NCI-H1694 (cell line): ENCODE data around the gene CIDEB.
A peak's percentile ranks its signal among the peaks of the same experiment; 100 is the strongest.
"Not testable (repeated sequence)": the region's sequence is repeated elsewhere in the genome, so short reads cannot be mapped to it uniquely, and the experiment has no call there.

Source experiments
- DNase-seq: peaks from one replicate; lab custom pipeline; 2025; lab: John Stamatoyannopoulos, UW

CIDEB gene

DNA sequence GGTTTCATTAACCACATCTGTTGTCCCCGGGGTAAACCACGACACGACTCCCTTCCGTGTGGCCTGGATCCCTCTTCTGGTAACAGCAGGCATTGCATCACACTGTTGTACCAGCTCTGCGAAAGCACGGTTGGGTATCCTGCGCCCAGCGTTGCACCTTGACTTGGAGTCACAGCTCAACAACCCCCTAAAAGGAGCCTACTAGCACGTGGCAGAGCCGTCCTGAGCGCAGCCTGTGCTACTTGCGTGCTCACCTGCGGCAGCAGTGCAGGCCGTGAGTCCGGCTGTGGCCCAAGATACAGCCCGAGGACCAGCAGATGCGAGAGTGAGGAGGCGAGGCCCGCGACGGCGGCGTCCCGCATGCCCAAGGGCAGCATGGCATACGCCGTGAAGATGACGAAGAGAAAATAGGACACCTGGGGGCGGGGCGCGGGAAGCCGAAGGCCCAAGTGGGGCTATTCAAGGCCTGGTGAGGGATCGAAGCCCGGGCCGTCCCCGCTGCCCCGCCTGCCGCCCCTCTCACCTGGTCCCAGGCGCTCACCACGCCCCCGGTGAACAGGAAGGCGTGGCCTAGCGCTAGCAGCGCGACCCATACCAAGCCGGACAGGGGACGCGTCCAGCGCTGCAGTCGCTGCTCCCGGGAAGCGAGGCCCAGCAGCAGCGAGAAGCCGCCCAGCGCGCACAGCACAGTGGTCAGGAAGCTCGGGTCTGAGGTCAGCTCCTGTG lies 24.7 kb upstream of the CIDEB start:
- peak; percentile 71 for DNase-seq

- DNase-seq, result no peak
Measured at GRCh38 chr14:24331731-24332267, 24.0 kb upstream of the CIDEB start.

DNA sequence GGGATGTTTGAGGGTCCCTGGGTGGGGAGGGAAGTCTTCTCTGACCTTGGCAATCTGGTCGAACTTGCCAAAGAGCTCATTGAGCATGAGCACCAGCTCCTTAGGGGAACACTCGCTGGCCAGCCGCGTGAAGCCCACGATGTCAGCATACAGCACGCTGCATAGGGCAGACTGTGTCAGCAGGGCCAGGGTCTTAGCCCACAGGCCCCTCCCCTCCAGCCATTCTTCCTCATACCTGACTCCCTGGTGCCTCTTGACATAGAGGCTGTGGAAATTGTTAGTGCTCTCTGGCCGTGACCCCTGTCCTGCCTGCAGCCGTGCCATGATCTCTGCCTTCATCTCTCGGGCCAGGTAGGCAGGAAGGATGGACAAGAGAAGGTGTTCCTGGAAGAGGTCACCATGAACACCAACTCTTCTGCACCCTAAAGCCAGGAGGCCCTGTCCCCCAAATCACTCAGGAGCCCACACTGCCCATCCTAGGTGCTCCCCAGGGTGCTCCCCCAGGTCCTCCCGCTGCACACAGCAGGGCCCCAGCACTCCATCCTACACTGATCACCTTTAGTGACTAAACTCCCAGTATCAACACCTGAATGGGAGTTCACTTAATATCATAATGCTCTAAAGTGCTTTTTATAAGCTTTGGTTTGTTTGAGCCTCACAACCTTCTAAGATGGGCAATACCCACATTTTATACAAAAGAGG lies 23.3 kb upstream of the CIDEB start:
- no peak for DNase-seq

GRCh38 chr14:24329736-24330135 lies 22.0 kb upstream of the CIDEB start:
- no peak for DNase-seq

DNA sequence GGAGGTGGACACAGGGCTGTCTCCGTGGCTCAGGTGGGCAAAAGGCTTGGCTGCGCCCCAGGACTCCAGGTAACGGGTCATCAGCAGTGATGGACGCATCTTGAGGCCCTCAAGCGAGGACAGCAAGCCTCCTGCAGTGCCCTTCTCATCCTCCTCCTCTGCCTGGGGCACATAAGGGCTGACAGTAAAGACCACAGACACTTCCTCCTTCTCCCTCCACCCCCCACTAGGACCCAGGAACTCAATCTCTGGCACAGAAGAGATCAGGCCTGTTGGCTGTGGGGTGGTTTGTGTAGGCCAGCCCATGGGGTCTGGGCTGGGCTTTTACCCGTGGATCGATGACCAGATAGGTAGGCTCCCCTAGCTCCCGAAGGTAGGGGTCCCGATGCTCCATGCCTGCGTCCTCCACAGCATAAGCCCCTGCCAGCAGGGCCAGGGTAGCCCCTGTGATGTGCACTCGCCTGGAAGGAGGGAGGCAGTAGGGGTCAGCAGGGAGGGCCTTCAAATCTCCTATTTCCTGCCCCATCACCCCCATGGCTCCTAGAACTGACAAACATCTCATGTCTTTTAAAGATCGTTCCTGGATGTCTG lies 21.4 kb upstream of the CIDEB start:
- DNase-seq, result no peak

DNA sequence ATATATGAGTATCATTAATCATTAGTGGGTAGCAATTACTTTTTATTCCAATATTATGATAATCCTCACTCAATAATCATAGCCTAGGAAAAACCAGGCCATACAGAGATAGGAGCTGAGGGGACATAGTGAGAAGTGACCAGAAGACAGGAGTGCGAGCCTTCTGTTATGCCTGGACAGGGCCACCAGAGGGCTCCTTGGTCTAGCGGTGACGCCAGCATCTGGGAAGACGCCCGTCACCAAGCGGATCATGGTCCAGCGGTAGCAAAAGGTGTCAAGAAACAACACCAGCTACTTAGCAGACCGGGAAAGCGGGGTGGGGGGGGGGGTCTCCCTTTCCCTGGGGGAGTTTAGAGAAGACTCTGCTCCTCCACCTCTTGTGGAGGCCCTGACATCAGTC lies 20.1 kb upstream of the CIDEB start:
- not testable (repeated sequence) for DNase-seq

GRCh38 chr14:24327303-24327702 lies 19.5 kb upstream of the CIDEB start:
- no peak for DNase-seq

DNA sequence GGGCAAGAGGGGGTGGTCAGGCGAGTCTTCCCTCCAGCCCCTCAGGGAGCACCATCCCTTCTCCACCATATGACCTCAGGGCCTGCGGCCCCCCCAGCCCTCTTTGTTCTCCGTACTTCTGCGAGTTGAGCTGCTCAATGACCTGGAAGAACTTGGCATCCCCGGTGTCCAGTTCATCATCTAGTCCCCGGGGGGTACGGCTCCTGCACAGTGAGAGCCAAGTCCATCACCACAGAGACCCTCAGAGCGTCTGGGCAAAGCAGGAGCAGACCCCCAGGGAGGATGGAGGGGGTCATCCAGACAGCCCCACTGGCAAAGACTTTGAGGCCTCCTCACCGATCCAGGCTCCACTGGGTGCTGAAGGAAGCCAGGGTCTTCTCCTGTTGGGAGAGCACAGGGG lies 18.2 kb upstream of the CIDEB start:
- no peak for DNase-seq

- DNase-seq, result no peak
Measured at GRCh38 chr14:24325041-24325530, 17.3 kb upstream of the CIDEB start.

DNA sequence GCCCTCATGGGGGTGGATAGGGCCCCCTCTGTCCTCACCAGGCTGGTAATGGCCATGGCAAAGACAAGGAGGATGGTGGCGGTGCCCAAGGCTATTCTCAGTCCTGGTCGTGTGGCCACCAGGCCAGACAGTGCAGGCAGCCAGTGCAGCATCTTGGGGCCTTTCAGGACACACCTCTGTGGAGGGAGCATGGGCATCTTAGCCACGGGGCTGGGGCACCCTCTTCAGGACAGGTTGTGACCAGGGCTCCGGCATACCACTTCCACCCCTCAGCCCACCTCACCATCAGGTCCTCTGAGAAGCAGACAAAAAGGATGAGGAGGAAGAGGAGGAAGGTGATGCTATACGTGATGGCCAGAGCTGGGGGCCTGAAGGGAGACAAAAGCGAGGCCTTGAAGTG lies 16.2 kb upstream of the CIDEB start:
- DNase-seq, result no peak

DNA sequence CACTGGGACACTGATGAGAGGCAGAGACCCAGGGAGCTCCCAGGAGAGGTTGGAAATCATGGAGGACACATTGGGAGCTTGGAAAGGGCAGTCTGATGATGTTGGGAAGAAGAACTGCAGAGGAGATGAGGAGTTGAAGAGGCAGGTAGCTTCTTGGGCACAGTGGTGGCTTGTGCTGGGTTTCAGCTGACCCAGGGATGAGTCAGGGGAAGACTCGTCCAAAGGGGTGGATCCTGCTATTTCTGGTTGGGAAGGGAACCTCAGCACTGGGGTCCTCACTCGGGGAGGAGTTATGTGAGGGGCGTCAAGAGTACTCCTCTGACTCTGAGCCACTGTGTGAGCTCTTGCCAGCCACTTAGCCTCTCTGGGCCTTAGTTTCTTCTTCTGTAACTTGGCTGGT lies 15.6 kb upstream of the CIDEB start:
- DNase-seq, result no peak

- no peak for DNase-seq
Measured at GRCh38 chr14:24322672-24323071, 14.9 kb upstream of the CIDEB start.

- no peak for DNase-seq
Measured at GRCh38 chr14:24321212-24321975, 13.6 kb upstream of the CIDEB start.

DNA sequence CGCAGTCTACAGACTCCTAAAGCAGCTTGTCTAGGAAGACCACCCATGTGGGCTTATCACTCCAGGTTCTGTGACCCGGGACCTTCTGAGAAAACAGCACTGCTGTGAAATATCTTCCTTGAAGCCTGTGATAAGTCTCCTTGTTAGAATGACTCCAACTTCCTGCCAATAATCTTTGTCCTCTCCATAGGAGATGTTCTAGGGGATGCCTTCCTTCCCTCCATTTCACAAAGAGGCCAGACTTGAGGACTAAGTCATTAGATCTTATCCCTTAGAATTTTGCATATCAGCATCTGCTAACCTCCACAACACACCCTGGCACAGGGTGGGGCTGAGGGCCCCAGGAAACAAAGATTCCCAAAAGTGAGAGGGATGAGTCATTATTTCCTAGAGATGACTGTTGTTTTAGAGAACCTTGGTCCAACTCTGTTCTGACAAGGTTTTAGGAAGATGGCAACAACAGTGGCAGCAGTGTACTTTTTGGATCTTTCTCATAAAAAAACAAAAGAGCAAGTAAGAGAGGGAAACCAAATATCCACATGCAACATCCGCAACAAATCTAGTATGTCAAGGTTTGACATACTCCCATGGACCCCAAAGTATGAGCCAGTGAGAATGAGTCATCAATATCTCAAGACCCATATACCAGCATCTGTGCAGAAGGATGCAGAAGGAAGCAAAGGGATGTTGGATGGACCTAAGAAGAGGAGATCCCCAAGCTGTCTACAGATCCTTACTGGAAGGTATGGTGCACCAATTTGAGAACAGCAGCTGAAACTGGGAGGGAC lies 9.6 kb upstream of the CIDEB start:
- DNase-seq, result no peak

GRCh38 chr14:24316597-24316950 lies 8.8 kb upstream of the CIDEB start:
- DNase-seq, result no peak

- no peak for DNase-seq
Measured at GRCh38 chr14:24315807-24316596, 8.2 kb upstream of the CIDEB start.

DNA sequence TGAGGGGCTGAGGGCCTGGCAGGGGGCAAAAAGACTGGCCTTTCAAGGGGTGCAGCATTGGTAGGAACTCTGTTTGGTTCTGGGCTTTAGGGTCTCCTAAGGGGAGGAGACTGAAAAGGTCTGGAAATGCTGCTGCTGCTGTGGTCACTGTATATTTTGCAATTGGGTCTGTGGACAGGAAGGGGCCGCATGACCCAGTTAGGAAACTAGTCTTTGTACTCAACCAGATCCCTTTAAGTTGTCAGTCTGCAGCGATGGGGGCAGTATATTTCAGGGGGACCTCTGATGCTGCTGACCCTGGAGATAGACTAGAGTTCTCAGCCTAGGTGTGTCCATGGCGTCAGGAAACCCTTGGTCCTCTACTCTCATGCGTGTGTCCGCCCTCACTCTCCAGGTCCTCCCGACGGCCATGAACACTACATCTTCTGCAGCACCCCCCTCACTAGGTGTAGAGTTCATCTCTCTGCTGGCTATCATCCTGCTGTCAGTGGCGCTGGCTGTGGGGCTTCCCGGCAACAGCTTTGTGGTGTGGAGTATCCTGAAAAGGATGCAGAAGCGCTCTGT lies 7.5 kb upstream of the CIDEB start:
- no peak for DNase-seq

GRCh38 chr14:24314377-24315193 lies 6.8 kb upstream of the CIDEB start:
- no peak for DNase-seq

DNA sequence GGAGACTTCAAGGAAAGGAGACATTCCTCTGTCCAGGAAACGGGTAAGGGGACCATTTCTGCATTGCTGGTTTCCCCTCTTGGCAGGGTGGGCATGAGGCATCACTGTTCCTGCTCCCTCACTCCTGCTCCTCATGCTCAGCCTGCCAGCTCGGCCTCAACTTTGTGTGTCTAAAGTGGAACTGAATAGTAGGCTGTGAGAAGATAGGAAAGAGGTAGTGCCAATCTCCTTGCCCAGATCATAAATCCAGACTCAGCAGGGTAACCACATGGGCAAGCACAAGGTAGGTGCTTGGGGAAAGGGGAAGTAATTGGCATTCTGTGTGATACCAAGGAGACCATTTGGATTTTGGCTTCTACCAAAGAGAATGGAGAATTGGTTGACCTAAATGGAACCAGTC lies 6.1 kb upstream of the CIDEB start:
- DNase-seq, result no peak
